Activated T-cell treated with anti-CD3 and anti-CD28 coated beads for 48 hours (primary cell): ENCODE results near the gene ARL14.
"Not testable (repeated sequence)": the region's sequence is repeated elsewhere in the genome, so short reads cannot be mapped to it uniquely, and the experiment has no call there.

Experiments
- DNase-seq: peaks from one replicate; pipeline ENCODE4 v3.0.0-alpha.2; 2020; ENCODE audit warnings: low read depth

ARL14 gene

GRCh38 chr3:160677459-160677881 lies 510 bp downstream of the ARL14 start:
- no peak for DNase-seq

- DNase-seq = no peak
Observed at GRCh38 chr3:160678292-160678842, 1.4 kb downstream of the ARL14 start.

- DNase-seq = no peak
Observed at GRCh38 chr3:160684368-160684740, 7.4 kb downstream of the ARL14 start.

- no peak for DNase-seq
Observed at GRCh38 chr3:160685144-160685766, 8.3 kb downstream of the ARL14 start.

- DNase-seq = no peak
Observed at GRCh38 chr3:160686955-160687535, 10.1 kb downstream of the ARL14 start.

- DNase-seq = no peak
Observed at GRCh38 chr3:160691151-160691550, 14.2 kb downstream of the ARL14 start.

- DNase-seq = no peak
Observed at GRCh38 chr3:160691962-160692361, 15.0 kb downstream of the ARL14 start.

GRCh38 chr3:160693191-160693590 lies 16.2 kb downstream of the ARL14 start:
- no peak for DNase-seq

- DNase-seq = no peak
Observed at GRCh38 chr3:160694345-160694744, 17.4 kb downstream of the ARL14 start.

GRCh38 chr3:160695003-160695402 lies 18.0 kb downstream of the ARL14 start:
- DNase-seq = no peak

- DNase-seq = no peak
Observed at GRCh38 chr3:160695915-160696327, 19.0 kb downstream of the ARL14 start.

GRCh38 chr3:160697637-160698380 lies 20.8 kb downstream of the ARL14 start:
- DNase-seq = no peak

GRCh38 chr3:160698599-160699195 lies 21.7 kb downstream of the ARL14 start:
- DNase-seq = no peak

GRCh38 chr3:160701490-160701889 lies 24.5 kb downstream of the ARL14 start:
- DNase-seq = no peak

GRCh38 chr3:160702290-160702689 lies 25.3 kb downstream of the ARL14 start:
- no peak for DNase-seq

- no peak for DNase-seq
Observed at GRCh38 chr3:160703974-160704373, 27.0 kb downstream of the ARL14 start.

- DNase-seq = no peak
Observed at GRCh38 chr3:160707187-160707794, 30.3 kb downstream of the ARL14 start.

GRCh38 chr3:160709477-160710182 lies 32.7 kb downstream of the ARL14 start:
- DNase-seq = no peak

GRCh38 chr3:160713144-160713543 lies 36.2 kb downstream of the ARL14 start:
- not testable (repeated sequence) for DNase-seq

GRCh38 chr3:160719710-160720109 lies 42.8 kb downstream of the ARL14 start:
- no peak for DNase-seq

- DNase-seq = no peak
Observed at GRCh38 chr3:160720123-160720746, 43.3 kb downstream of the ARL14 start.
